A549 (cell line): ENCODE data around the gene SCO1. TPM values are rescaled to one million over a fixed set of nuclear protein-coding genes. Genes with fewer than 3 reads are reported as not detected.
A peak's percentile ranks its signal among the peaks of the same experiment; 100 is the strongest.
"Not testable (repeated sequence)": the region's sequence is repeated elsewhere in the genome, so short reads cannot be mapped to it uniquely, and the experiment has no call there.

Experiments used
- ATAC-seq, 2 experiments: fragments of 200-7000 bp in 1 of 2; fragments of >200 bp in 1 of 2; cut with Nextera tagmentation in 1 of 2; cut with Tn5 transposase in 1 of 2; 3 replicates each; pipeline versions ENCODE4 v1.8.0 to v1.9.1; 2018 to 2020; ENCODE audit warnings: mild to moderate bottlenecking in 1 of 2, moderate library complexity in 1 of 2
- CTCF ChIA-PET: fragments of 300-600 bp; sonication (Branson Sonifier 250); formaldehyde crosslinking; extraction: SDS; loops from one replicate; lab custom pipeline; 2021; ENCODE audit warnings: antibody characterized with exemption, inconsistent platforms; lab: Yijun Ruan, JAX
- POLR2A ChIA-PET: fragments of 350-600 bp; formaldehyde crosslinking; extraction: SDS; loops from one replicate; lab custom pipeline; 2021; ENCODE audit warnings: antibody characterized with exemption, inconsistent platforms; lab: Yijun Ruan, JAX
- DNase-seq, 2 experiments: peaks; one replicate each; pipeline versions ENCODE4 v3.0.0 to v3.0.0-alpha.2; 2011 to 2016; ENCODE audit warnings: low read depth in 1 of 2, low spot score in 1 of 2
- FAIRE-seq: peaks from 2 replicates; lab custom pipeline; 2011; peaks lifted over from hg19 to GRCh38; lab: Jason Lieb, UNC
- H3K27ac ChIP-seq, 2 experiments: fragments of >200 bp; sonication (Bioruptor Twin); formaldehyde crosslinking; 3 replicates each; pipeline ENCODE4 v1.5.1; 2016 to 2017
- H3K4me1 ChIP-seq: fragments of >200 bp; sonication (Bioruptor Twin); formaldehyde crosslinking; 3 replicates; pipeline ENCODE4 v1.6.1; 2016
- H3K4me2 ChIP-seq: fragments of >200 bp; sonication (Bioruptor Twin); formaldehyde crosslinking; 3 replicates; pipeline ENCODE4 v1.6.1; 2016
- H3K4me3 ChIP-seq: fragments of >200 bp; sonication (Bioruptor Twin); formaldehyde crosslinking; 3 replicates; pipeline ENCODE4 v1.5.1; 2016
- H3K9me3 ChIP-seq: fragments of >200 bp; sonication (Bioruptor Twin); formaldehyde crosslinking; 3 replicates; pipeline ENCODE4 v1.6.1; 2016
- BHLHE40 ChIP-seq: IDR thresholded peaks from 2 replicates; pipeline ENCODE4 v1.6.1; 2012; ENCODE audit warnings: low read depth, low read length, inconsistent platforms
- EHMT2 ChIP-seq: fragments of 200-600 bp; sonication (generic); IDR thresholded peaks from 2 replicates; pipeline ENCODE4 v1.6.1; 2016; ENCODE audit warnings: antibody characterized with exemption, low read depth, mild to moderate bottlenecking, moderate library complexity
- EP300 ChIP-seq, 2 experiments: fragments of >200 bp; sonication (Bioruptor Twin); formaldehyde crosslinking; IDR thresholded peaks; 2 replicates in 1 of 2; 3 replicates in 1 of 2; pipeline ENCODE4 v1.6.1; 2016 to 2017
- FOSL2 ChIP-seq, 2 experiments: fragments of 450-650 bp in 1 of 2; fragments of >200 bp in 1 of 2; sonication (Bioruptor Twin) in 1 of 2; formaldehyde crosslinking; IDR thresholded peaks; 2 replicates each; pipeline versions ENCODE4 v1.5.0 to v1.6.1; 2016 to 2020; ENCODE audit warnings: mild to moderate bottlenecking in 1 of 2, moderate library complexity in 1 of 2
- FOXS1 ChIP-seq: fragments of 250-450 bp; sonication (Bioruptor Pico); IDR thresholded peaks from 2 replicates; pipeline ENCODE4 v1.5.0; 2020; ENCODE audit warnings: mild to moderate bottlenecking, moderate library complexity
- HOXB13 ChIP-seq: fragments of 250-450 bp; sonication (Bioruptor Pico); IDR thresholded peaks from 2 replicates; pipeline ENCODE4 v1.5.0; 2020; ENCODE audit warnings: low read depth, mild to moderate bottlenecking, moderate library complexity
- MAFK ChIP-seq: fragments of 450-650 bp; IDR thresholded peaks from 2 replicates; pipeline ENCODE4 v1.6.1; 2014; ENCODE audit not compliant: partially characterized antibody
- MAZ ChIP-seq: fragments of 150-350 bp; IDR thresholded peaks from 2 replicates; pipeline ENCODE4 v1.6.1; 2014; ENCODE audit warnings: antibody characterized with exemption, low read depth, low read length, borderline replicate concordance
- NPAS2 ChIP-seq: fragments of 250-450 bp; sonication (Bioruptor Pico); IDR thresholded peaks from 2 replicates; pipeline ENCODE4 v1.8.0; 2022; ENCODE audit warnings: mild to moderate bottlenecking, moderate library complexity, borderline replicate concordance
- POLR2AphosphoS2 ChIP-seq: conservative IDR thresholded peaks from 2 replicates; pipeline ENCODE4 v1.6.1; 2012; ENCODE audit warnings: low read length, improper control_type of control experiment, inconsistent platforms
- RFX5 ChIP-seq: fragments of 450-650 bp; IDR thresholded peaks from 2 replicates; pipeline ENCODE4 v1.7.1; 2014; ENCODE audit warnings: antibody characterized with exemption, mild to moderate bottlenecking, moderate library complexity
- TFCP2L1 ChIP-seq: fragments of 250-450 bp; sonication (Bioruptor Pico); IDR thresholded peaks from 2 replicates; pipeline ENCODE4 v1.5.0; 2021; ENCODE audit warnings: mild to moderate bottlenecking
- ZFP36 ChIP-seq: fragments of 450-650 bp; IDR thresholded peaks from 2 replicates; pipeline ENCODE4 v1.6.1; 2014; ENCODE audit warnings: borderline replicate concordance; ENCODE audit not compliant: partially characterized antibody
- ZNF302 ChIP-seq: fragments of 250-450 bp; sonication (Bioruptor Pico); IDR thresholded peaks from 2 replicates; pipeline ENCODE4 v1.9.0; 2021; ENCODE audit warnings: inconsistent platforms, mild to moderate bottlenecking, moderate library complexity
- WGBS: methylation state at CpG from one replicate; pipeline ENCODE4 v1.1.6; 2017; ENCODE audit errors: missing lambda C conversion rate; 5-methylcytosine and 5-hydroxymethylcytosine counted together
- polyA plus RNA-seq, 4 experiments: library from polyadenylated mRNA; depleted of rRNA in 3 of 4; stranded (reverse); fragments of >200 nt; fragmentation: RNase III in 1 of 4; extraction: RNeasy Plus Mini Kit Qiagen cat#74134 plus additional on column Dnase treatment in 1 of 4; gene quantifications; 2 replicates in 3 of 4; 3 replicates in 1 of 4; pipeline ENCODE4 v1.2.3, GENCODE V29; 2011 to 2017
- TF ChIP-seq, protein P1 (sequence below): fragments of 150-350 bp; IDR thresholded peaks from 2 replicates; pipeline ENCODE4 v1.6.1; 2014; ENCODE audit warnings: low read depth, mild to moderate bottlenecking, low read length
- TF ChIP-seq, protein P2 (sequence below): IDR thresholded peaks from 2 replicates; pipeline ENCODE4 v1.6.1; 2012
- TF ChIP-seq, protein P3 (sequence below): fragments of 450-650 bp; IDR thresholded peaks from 2 replicates; pipeline ENCODE4 v1.6.1; 2014; ENCODE audit warnings: antibody characterized with exemption
- TF ChIP-seq, protein P4 (sequence below): fragments of >200 bp; sonication (Bioruptor Twin); formaldehyde crosslinking; IDR thresholded peaks from 3 replicates; pipeline ENCODE4 v1.6.1; 2016

Gene SCO1
- polyA plus RNA-seq, 2 of the 4 experiments (the other 2 are of a cell fraction), result 52.2 to 55.8 TPM

DNA sequence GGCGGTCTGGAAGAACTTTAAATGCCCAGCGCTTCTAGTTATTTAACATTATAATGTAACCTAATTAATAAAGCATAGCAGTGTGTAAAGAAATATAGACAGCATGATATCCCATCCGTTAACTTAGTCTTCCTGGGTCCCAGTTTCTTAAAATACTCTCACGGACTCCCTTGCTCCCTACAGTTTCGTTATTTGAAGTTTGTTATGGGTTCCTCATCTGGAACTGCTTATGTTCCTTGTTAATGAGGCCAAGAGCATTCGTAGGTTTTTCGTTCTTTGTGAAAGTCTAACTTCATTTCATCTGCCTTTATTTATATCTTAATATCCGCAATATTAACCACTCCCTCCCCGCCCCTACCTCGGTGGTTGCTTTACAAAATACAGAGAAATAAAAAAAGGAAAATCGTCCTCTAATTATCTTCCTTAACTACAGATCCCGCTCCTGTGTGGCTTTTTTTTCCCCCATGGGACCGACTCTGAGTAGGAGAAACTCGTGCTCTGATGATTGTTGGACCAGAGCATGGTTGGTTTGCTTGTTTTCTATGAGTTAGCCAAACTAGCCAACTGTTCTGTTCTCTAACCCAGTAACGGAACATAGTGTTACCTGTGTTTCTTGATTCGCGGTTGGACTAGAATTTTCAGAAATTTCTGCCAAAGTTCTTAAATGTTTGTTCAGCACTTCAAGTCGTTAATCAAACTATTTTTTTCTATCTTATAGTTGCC, 924 bp upstream of the SCO1 start:
- Histone ChIP-seq H3K4me3 (peak overlapping the region; percentile 85), H3K4me1 (peaks cover 15% of the 10 kb centered on the region), H3K4me2 (peak overlapping the region; percentile 80), H3K27ac (peak overlapping the region; percentile 85 to 99), H3K9me3 (no peaks in the 10 kb centered on the region)
- WGBS, result 12% methylated on average over 18 of the region's 18 CpGs
- TF ChIP-seq HOXB13 (CRISPR knock-in tag), result no peak
- TF ChIP-seq ZFP36, result no peak
- no peak for TF ChIP-seq EP300 (IDR thresholded peaks at IDR 0.05)
- TF ChIP-seq MAZ, result no peak
- TF ChIP-seq ZNF302, result no peak
- no peak for TF ChIP-seq NPAS2 (CRISPR knock-in tag)
- TF ChIP-seq, protein P1, sequence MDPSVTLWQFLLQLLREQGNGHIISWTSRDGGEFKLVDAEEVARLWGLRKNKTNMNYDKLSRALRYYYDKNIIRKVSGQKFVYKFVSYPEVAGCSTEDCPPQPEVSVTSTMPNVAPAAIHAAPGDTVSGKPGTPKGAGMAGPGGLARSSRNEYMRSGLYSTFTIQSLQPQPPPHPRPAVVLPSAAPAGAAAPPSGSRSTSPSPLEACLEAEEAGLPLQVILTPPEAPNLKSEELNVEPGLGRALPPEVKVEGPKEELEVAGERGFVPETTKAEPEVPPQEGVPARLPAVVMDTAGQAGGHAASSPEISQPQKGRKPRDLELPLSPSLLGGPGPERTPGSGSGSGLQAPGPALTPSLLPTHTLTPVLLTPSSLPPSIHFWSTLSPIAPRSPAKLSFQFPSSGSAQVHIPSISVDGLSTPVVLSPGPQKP, result no peak
- TF ChIP-seq, protein P2, sequence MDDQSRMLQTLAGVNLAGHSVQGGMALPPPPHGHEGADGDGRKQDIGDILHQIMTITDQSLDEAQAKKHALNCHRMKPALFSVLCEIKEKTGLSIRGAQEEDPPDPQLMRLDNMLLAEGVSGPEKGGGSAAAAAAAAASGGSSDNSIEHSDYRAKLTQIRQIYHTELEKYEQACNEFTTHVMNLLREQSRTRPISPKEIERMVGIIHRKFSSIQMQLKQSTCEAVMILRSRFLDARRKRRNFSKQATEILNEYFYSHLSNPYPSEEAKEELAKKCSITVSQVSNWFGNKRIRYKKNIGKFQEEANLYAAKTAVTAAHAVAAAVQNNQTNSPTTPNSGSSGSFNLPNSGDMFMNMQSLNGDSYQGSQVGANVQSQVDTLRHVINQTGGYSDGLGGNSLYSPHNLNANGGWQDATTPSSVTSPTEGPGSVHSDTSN, result no peak
- no peak for TF ChIP-seq POLR2AphosphoS2
- no peak for TF ChIP-seq FOSL2 (IDR thresholded peaks at IDR 0.05)
- no peak for TF ChIP-seq FOSL2 (CRISPR knock-in tag; IDR thresholded peaks at IDR 0.05)
- TF ChIP-seq TFCP2L1 (CRISPR knock-in tag), result no peak
- no peak for TF ChIP-seq BHLHE40
- TF ChIP-seq, protein P3, sequence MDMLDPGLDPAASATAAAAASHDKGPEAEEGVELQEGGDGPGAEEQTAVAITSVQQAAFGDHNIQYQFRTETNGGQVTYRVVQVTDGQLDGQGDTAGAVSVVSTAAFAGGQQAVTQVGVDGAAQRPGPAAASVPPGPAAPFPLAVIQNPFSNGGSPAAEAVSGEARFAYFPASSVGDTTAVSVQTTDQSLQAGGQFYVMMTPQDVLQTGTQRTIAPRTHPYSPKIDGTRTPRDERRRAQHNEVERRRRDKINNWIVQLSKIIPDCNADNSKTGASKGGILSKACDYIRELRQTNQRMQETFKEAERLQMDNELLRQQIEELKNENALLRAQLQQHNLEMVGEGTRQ, result no peak
- no peak for TF ChIP-seq RFX5
- peak in 1 of 2 experiments; percentile 17 for DNase-seq
- no peak for ATAC-seq
- ChIA-PET POLR2A (no interaction called here), CTCF (interaction anchor here (1.0 kb wide), 1 partner anchor 39 kb away, joined by 3 read pairs; no protein-coding TSS in a partner anchor)
- FAIRE-seq, result no peak

DNA sequence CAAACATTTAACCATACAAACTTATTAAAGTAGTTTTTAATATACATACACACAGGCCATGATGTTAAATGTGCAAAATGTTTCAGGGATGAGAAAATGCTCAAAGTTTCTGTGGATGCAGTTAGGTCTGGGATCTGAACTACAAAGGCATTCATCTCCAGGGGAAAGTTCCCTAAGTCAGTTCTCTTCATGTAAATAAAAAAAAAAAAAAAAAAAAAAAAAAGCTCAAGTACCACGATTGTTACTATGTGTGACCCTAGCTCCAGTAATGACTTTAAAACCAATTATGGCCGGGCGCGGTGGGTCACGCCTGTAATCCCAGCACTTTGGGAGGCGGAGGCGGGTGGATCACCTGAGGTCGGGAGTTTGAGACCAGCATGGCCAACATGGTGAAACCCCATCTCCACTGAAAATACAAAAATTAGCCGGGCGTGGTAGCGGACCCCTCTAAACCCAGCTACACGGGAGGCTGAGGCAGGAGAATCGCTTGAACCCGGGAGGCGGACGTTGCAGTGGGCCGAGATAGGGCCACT, 1.4 kb downstream of the SCO1 start:
- H3K9me3 ChIP-seq, DNase-seq, ATAC-seq, FAIRE-seq: not testable (repeated sequence)
- CTCF ChIA-PET, result interaction anchor here (0.6 to 3.5 kb wide), 8 partner anchors 9 to 78 kb away, joined by 3 to 18 read pairs (median 4); no protein-coding TSS in a partner anchor
- Histone ChIP-seq H3K4me1 (peaks cover 15% of the 10 kb centered on the region), H3K27ac (peak overlapping the region; percentile 85 to 99; a peak in 5 of 6 replicates), H3K4me2 (peak overlapping the region; percentile 98), H3K4me3 (peak overlapping the region; percentile 85)
- 81% methylated on average over 17 of the region's 17 CpGs for WGBS
- POLR2A ChIA-PET, result interaction anchor here (0.6 to 1.1 kb wide), 2 partner anchors 34 to 78 kb away, joined by 3 to 4 read pairs; partner anchors contain the start of gene TMEM220

DNA sequence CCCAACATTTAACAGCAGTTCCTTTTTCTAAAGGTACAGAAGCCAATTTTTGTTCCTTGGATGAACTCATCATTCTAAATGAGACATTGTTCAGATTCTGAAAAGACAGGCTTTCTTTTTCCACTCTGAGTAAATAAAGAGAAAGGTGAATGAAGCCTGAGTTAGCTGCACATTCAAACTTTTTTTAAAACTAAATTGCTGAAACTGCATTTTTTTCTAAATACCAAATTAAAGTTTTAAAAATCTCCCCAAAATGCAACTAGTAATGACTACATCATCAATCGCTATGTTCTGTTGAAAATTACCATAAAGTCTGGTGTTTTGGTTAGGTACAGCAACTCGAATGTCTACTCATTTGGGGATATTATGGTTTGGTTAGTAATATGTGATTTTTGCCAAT, 9.8 kb downstream of the SCO1 start:
- Histone ChIP-seq H3K9me3 (no peaks in the 10 kb centered on the region), H3K4me2 (no peak overlapping the region), H3K4me3 (no peak overlapping the region), H3K27ac (no peak overlapping the region), H3K4me1 (no peaks in the 10 kb centered on the region)
- FAIRE-seq, result no peak
- DNase-seq, result no peak
- TF ChIP-seq, protein P4, sequence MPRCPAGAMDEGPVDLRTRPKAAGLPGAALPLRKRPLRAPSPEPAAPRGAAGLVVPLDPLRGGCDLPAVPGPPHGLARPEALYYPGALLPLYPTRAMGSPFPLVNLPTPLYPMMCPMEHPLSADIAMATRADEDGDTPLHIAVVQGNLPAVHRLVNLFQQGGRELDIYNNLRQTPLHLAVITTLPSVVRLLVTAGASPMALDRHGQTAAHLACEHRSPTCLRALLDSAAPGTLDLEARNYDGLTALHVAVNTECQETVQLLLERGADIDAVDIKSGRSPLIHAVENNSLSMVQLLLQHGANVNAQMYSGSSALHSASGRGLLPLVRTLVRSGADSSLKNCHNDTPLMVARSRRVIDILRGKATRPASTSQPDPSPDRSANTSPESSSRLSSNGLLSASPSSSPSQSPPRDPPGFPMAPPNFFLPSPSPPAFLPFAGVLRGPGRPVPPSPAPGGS, result no peak
- TF ChIP-seq FOXS1 (CRISPR knock-in tag), result no peak
- peak; percentile 93 for TF ChIP-seq MAFK
- TF ChIP-seq EHMT2, result no peak
- ChIA-PET POLR2A (no interaction called here), CTCF (interaction anchor here (0.7 to 1.6 kb wide), 4 partner anchors 18 to 157 kb away, joined by 3 to 5 read pairs (median 3); no protein-coding TSS in a partner anchor)
- ATAC-seq, result no peak
- 89% methylated on average over 2 of the region's 2 CpGs for WGBS
